ENCODE measurements around the gene HPN. TPM values are rescaled to one million over a fixed set of nuclear protein-coding genes. Genes with fewer than 3 reads are reported as not detected.

HPN gene
- total RNA-seq, 1 experiment from 2014 or later, result 10.6 TPM

DNA sequence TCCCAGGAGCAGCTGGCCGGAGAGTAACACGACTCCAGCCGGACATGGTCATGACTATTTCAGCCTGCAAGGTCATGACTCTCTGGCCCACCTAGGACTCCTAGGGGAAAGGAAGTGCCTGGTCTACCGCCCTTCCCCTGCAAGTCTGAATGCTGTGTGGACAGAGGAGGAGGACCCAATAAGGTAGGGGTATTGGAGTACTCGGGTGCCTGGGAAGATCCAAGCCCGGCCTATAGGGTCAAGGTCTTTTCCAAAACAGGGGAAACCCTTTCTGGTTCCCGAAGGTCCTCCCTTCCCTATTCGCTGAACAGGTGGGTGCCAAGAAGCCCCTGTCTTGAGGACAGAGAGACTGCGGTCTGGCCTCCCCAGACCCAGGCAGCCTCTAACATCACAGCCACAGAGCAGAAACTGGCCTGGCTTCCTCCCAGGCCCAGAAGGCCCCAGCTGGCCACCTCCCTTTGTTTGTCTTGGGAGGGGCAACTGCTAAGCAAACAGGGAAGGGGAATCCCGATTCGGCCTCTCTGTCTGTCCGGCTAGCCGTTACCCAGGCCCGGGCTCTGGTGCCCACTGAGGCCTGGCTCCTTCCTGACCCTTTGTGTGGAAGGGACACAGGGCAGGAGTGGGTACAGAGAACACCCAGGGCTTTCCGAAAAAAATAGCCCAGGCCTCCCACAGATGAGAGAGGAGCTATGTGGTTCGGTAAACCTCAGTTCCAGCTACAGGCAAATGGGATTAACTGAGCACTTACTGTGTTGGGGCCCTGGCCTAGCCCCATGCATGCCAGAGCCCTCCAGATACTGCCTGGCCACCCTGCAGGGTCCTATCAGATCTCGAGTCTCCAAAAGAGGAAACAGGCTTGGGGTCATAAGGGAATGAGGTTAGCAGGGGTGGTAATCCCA, 46.6 kb upstream of the HPN start:
- Histone ChIP-seq H3K79me1 (ENCODE audit: insufficient read depth, low read depth, low read length, poor library complexity, severe bottlenecking) (no peaks in the 10 kb centered on the region), H2BK15ac (ENCODE audit: low read depth, low read length) (no peak overlapping the region), H2BK120ac (ENCODE audit: low read depth, low read length, poor library complexity, severe bottlenecking) (no peak overlapping the region), H4K5ac (ENCODE audit: insufficient read length, low read depth, low read length) (no peak overlapping the region), H4K8ac (replicated peaks; ENCODE audit: insufficient read length, low read depth, low read length) (no peak overlapping the region), H4K91ac (ENCODE audit: insufficient read length, low read depth, low read length) (no peak overlapping the region), H2AK5ac (ENCODE audit: insufficient read length, low read length) (no peak overlapping the region), H3K4me2 (ENCODE audit: insufficient read depth, insufficient read length, low read length) (no peak overlapping the region), H3T11ph (ENCODE audit: low read length) (no peak overlapping the region), H3K56ac (ENCODE audit: insufficient read length, low read depth, low read length) (no peak overlapping the region), H3K14ac (ENCODE audit: insufficient read depth, low read length) (no peak overlapping the region), H3K4ac (ENCODE audit: low read depth, low read length) (no peak overlapping the region), H3K9me3 (ENCODE audit: control insufficient read depth, low read depth, low read length) (no peaks in the 10 kb centered on the region), H3K23ac (ENCODE audit: insufficient read length, low read depth, low read length) (no peak overlapping the region), H4K20me1 (ENCODE audit: control insufficient read depth, insufficient read depth, insufficient read length) (no peaks in the 10 kb centered on the region), H2AFZ (ENCODE audit: low read length) (no peak overlapping the region), H3K9ac (ENCODE audit: extremely low read depth, insufficient read length, low read length) (no peak overlapping the region), H2BK12ac (ENCODE audit: insufficient read length, low read depth, low read length) (no peak overlapping the region), H3K23me2 (ENCODE audit: insufficient read length, low read depth, low read length, poor library complexity, severe bottlenecking) (peaks cover 12% of the 10 kb centered on the region), H3K27ac (ENCODE audit: insufficient read length, low read depth, low read length) (no peak overlapping the region), H3K79me2 (ENCODE audit: insufficient read depth, low read length) (no peaks in the 10 kb centered on the region), H3K4me1 (ENCODE audit: insufficient read depth, low read length) (0 out of 2 replicates have a peak, but pooled peaks cover 1% of the 10 kb centered on the region), H3K18ac (ENCODE audit: insufficient read length, low read depth, low read length) (peak overlapping the region; percentile 12), H2BK20ac (ENCODE audit: low read depth, low read length, poor library complexity, severe bottlenecking) (no peak overlapping the region), H3K27me3 (ENCODE audit: insufficient read depth, low read length) (no peaks in the 10 kb centered on the region), H2BK5ac (ENCODE audit: insufficient read length, low read length) (no peak overlapping the region)
- H3K4me1 Mint-ChIP-seq, result peaks cover 24 to 27% of the 10 kb centered on the region in 2 experiments
- no peaks in the 10 kb centered on the region; the same call in 1 of the 2 replicates for H3K27me3 Mint-ChIP-seq (ENCODE audit: low read depth)
- H3K27ac Mint-ChIP-seq, result no peak overlapping the region
- no peak for DNase-seq
- peaks cover 0 to 5% (median 0%) of the 10 kb centered on the region in 3 experiments; a peak in 3 of 7 replicates for H3K36me3 Mint-ChIP-seq (ENCODE audit: insufficient read depth in 1 of 3, low read depth in 3 of 3)
- peaks cover 0 to 5% of the 10 kb centered on the region in 2 experiments; a peak in 2 of 5 replicates for H3K9me3 Mint-ChIP-seq
- TF ChIP-seq, protein P1, sequence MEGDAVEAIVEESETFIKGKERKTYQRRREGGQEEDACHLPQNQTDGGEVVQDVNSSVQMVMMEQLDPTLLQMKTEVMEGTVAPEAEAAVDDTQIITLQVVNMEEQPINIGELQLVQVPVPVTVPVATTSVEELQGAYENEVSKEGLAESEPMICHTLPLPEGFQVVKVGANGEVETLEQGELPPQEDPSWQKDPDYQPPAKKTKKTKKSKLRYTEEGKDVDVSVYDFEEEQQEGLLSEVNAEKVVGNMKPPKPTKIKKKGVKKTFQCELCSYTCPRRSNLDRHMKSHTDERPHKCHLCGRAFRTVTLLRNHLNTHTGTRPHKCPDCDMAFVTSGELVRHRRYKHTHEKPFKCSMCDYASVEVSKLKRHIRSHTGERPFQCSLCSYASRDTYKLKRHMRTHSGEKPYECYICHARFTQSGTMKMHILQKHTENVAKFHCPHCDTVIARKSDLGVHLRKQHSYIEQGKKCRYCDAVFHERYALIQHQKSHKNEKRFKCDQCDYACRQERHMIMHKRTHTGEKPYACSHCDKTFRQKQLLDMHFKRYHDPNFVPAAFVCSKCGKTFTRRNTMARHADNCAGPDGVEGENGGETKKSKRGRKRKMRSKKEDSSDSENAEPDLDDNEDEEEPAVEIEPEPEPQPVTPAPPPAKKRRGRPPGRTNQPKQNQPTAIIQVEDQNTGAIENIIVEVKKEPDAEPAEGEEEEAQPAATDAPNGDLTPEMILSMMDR (conservative IDR thresholded peaks at IDR 0.05), result no peak
- WGBS (ENCODE audit: extremely low coverage, insufficient read length, low lambda C conversion rate), result no CpG with 5 or more reads among the region's 17 CpGs
- no peak overlapping the region for H3K4me3 Mint-ChIP-seq

All from H9 (cell line).